K562 (cell line): Measurements from ENCODE around the gene CMIP. TPM values are rescaled to one million over a fixed set of nuclear protein-coding genes. Genes with fewer than 3 reads are reported as not detected.

Source experiments
- ATF1 ChIP-seq, 2 experiments: fragments of 450-650 bp in 1 of 2; IDR thresholded peaks; 2 replicates each; pipeline ENCODE4 v1.6.1; 2016; ENCODE audit warnings: missing compliant biosample characterization in 1 of 2, missing genetic modification characterization in 1 of 2
- BMI1 ChIP-seq: fragments of 150-350 bp; IDR thresholded peaks from 2 replicates; pipeline ENCODE4 v1.6.1; 2014; ENCODE audit warnings: low read length
- BRD4 ChIP-seq: fragments of 200-600 bp; sonication (generic); IDR thresholded peaks from 2 replicates; pipeline ENCODE4 v1.6.1; 2017; ENCODE audit warnings: inconsistent platforms
- BRD9 ChIP-seq: fragments of 450-650 bp; IDR thresholded peaks from 2 replicates; pipeline ENCODE4 v1.6.1; 2018; ENCODE audit warnings: low read depth; ENCODE audit not compliant: partially characterized antibody
- DDX20 ChIP-seq: fragments of 450-650 bp; IDR thresholded peaks from 2 replicates; pipeline ENCODE4 v1.6.1; 2016; ENCODE audit warnings: missing genetic modification characterization, low read depth, mild to moderate bottlenecking, missing compliant biosample characterization, moderate library complexity
- KLF1 ChIP-seq: fragments of 450-650 bp; IDR thresholded peaks from 2 replicates; pipeline ENCODE4 v1.6.1; 2016; ENCODE audit warnings: missing genetic modification characterization, missing compliant biosample characterization
- NRF1 ChIP-seq, 2 experiments: fragments of 450-650 bp; IDR thresholded peaks in 1 of 2; conservative IDR thresholded peaks in 1 of 2; 2 replicates each; pipeline ENCODE4 v1.6.1; 2014; ENCODE audit warnings: mild to moderate bottlenecking in 2 of 2
- SMARCE1 ChIP-seq: fragments of 450-650 bp; IDR thresholded peaks from 2 replicates; pipeline ENCODE4 v1.7.1; 2016; ENCODE audit warnings: mild to moderate bottlenecking
- SP2 ChIP-seq: IDR thresholded peaks from 2 replicates; pipeline ENCODE4 v1.6.1; 2011; ENCODE audit warnings: mild to moderate bottlenecking, low read depth, low read length, moderate library complexity; ENCODE audit not compliant: poor library complexity, severe bottlenecking; ENCODE audit errors: extremely low read depth
- SPI1 ChIP-seq: IDR thresholded peaks from 2 replicates; pipeline ENCODE4 v1.6.1; 2011; ENCODE audit warnings: low read depth, low read length, control low read depth, borderline replicate concordance
- TARDBP ChIP-seq: fragments of 450-650 bp; IDR thresholded peaks from 2 replicates; pipeline ENCODE4 v1.6.1; 2016
- TEAD1 ChIP-seq, 2 experiments: fragments of 450-650 bp in 1 of 2; sonication (generic) in 1 of 2; formaldehyde crosslinking; IDR thresholded peaks; 2 replicates each; pipeline versions ENCODE4 v1.4.0 to v1.8.0; 2020 to 2022; ENCODE audit warnings: mild to moderate bottlenecking in 2 of 2, missing genetic modification reagents in 1 of 2
- THRAP3 ChIP-seq: fragments of 450-650 bp; IDR thresholded peaks from 2 replicates; pipeline ENCODE4 v1.6.1; 2016; ENCODE audit warnings: mild to moderate bottlenecking, inconsistent platforms, borderline replicate concordance
- ZNF124 ChIP-seq: sonication (generic); formaldehyde crosslinking; IDR thresholded peaks from 2 replicates; pipeline ENCODE4 v1.8.1; 2022; ENCODE audit warnings: missing genetic modification reagents
- ZNF239 ChIP-seq: fragments of 250-450 bp; sonication (Bioruptor Pico); IDR thresholded peaks from 2 replicates; pipeline ENCODE4 v1.4.0; 2020; ENCODE audit warnings: mild to moderate bottlenecking
- ZNF766 ChIP-seq: fragments of 200-800 bp; sonication (Bioruptor generic); conservative IDR thresholded peaks from 2 replicates; pipeline ENCODE4 v1.6.1; 2016; ENCODE audit warnings: missing genetic modification characterization, missing compliant biosample characterization
- ZNF77 ChIP-seq: fragments of 250-450 bp; sonication (Bioruptor Pico); IDR thresholded peaks from 2 replicates; pipeline ENCODE4 v1.5.0; 2020
- polyA plus RNA-seq, 8 experiments: library from polyadenylated mRNA; depleted of rRNA in 4 of 8; stranded (reverse) in 5 of 8; unstranded in 3 of 8; fragments of >200 nt; fragmentation: Nextera tagmentation in 2 of 8; fragmentation: Illumina TruSeq in 1 of 8; extraction: Ambion mirVana in 2 of 8; extraction: Trizol in 1 of 8; gene quantifications; 2 replicates each; pipeline versions ENCODE4 v1.2.1 to v1.2.3, GENCODE V29; 2011 to 2014; ENCODE audit warnings: inconsistent platforms in 1 of 8, missing spikeins in 1 of 8
- total RNA-seq, 7 experiments: library from RNA; depleted of rRNA in 6 of 7; stranded (reverse); fragments of >200 nt in 6 of 7; fragmentation: Illumina TruSeq in 2 of 7; extraction: Trizol in 2 of 7; gene quantifications; 2 replicates each; pipeline versions ENCODE4 v1.2.1 to v1.2.3, GENCODE V29; 2011 to 2021; ENCODE audit warnings: low replicate concordance in 1 of 7
- TF ChIP-seq, protein P1 (sequence below): fragments of 250-450 bp; sonication (Bioruptor Pico); IDR thresholded peaks from 2 replicates; pipeline ENCODE4 v1.8.0; 2022; ENCODE audit warnings: inconsistent platforms
- TF ChIP-seq, protein P2 (sequence below), 3 experiments: IDR thresholded peaks in 2 of 3; conservative IDR thresholded peaks in 1 of 3; 2 replicates each; pipeline ENCODE4 v1.5.1; 2011 to 2012; ENCODE audit warnings: low read length in 3 of 3, mild to moderate bottlenecking in 3 of 3, control low read depth in 2 of 3, improper control_type of control experiment in 1 of 3, inconsistent platforms in 1 of 3, low read depth in 1 of 3, mixed read lengths in 1 of 3, moderate library complexity in 1 of 3; ENCODE audit not compliant: insufficient read depth in 2 of 3
- TF ChIP-seq, protein P3 (sequence below): fragments of 250-450 bp; sonication (Bioruptor Pico); IDR thresholded peaks from 2 replicates; pipeline ENCODE4 v1.5.0; 2020; ENCODE audit warnings: mild to moderate bottlenecking
- TF ChIP-seq, protein P4 (sequence below): fragments of 450-650 bp; formaldehyde crosslinking; IDR thresholded peaks from 2 replicates; pipeline ENCODE4 v1.4.0; 2020; ENCODE audit warnings: mild to moderate bottlenecking, moderate library complexity
- TF ChIP-seq, protein P5 (sequence below): fragments of 250-450 bp; sonication (Bioruptor Pico); IDR thresholded peaks from 2 replicates; pipeline ENCODE4 v1.9.0; 2021; ENCODE audit warnings: mild to moderate bottlenecking

Gene CMIP
- total and polyA plus RNA-seq, 9 of the 15 experiments (the other 6 are each of a cell fraction or from before 2014, with no cell fraction given), result 0.94 to 82.5 (median 10.3) TPM

DNA sequence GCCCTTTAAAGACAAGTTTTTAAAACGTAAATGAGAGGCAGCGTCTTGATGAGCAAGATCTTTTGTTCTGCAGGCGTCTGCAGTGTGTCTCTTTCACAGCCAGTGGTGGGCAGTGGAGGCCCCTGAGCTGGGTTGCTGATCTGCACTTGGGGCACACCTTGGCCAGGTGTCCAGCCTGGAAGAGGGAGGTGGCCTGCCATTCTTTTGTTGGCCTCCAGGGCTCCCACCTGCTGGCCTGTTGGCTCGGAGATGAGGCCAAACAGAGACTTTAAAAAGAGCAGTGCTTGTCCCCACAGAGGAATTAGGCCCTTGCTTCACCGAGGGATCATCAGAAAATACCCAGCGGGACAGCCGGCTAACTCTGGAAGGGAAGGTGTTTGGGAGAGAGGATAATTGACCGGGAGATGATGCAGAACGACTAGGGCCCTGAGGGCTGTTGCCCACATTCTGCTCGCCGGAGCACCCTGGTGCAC, 188.6 kb downstream of the CMIP start (continued):
- TF ChIP-seq, protein P1, sequence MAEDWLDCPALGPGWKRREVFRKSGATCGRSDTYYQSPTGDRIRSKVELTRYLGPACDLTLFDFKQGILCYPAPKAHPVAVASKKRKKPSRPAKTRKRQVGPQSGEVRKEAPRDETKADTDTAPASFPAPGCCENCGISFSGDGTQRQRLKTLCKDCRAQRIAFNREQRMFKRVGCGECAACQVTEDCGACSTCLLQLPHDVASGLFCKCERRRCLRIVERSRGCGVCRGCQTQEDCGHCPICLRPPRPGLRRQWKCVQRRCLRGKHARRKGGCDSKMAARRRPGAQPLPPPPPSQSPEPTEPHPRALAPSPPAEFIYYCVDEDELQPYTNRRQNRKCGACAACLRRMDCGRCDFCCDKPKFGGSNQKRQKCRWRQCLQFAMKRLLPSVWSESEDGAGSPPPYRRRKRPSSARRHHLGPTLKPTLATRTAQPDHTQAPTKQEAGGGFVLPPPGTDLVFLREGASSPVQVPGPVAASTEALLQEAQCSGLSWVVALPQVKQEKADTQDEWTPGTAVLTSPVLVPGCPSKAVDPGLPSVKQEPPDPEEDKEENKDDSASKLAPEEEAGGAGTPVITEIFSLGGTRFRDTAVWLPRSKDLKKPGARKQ (CRISPR knock-in tag), result no peak
- no peak for TF ChIP-seq DDX20 (tag)
- TF ChIP-seq ZNF239 (CRISPR knock-in tag), result no peak
- no peak for TF ChIP-seq SPI1
- 0 out of 4 replicates have a peak, but pooled peaks of 1 of the 2 experiments have one; percentile 40 for TF ChIP-seq TEAD1 (CRISPR knock-in tag; IDR thresholded peaks at IDR 0.05)
- TF ChIP-seq ZNF124 (CRISPR knock-in tag), result no peak
- TF ChIP-seq ZNF766 (CRISPR knock-in tag), result no peak
- no peak for TF ChIP-seq TARDBP
- TF ChIP-seq, protein P2, sequence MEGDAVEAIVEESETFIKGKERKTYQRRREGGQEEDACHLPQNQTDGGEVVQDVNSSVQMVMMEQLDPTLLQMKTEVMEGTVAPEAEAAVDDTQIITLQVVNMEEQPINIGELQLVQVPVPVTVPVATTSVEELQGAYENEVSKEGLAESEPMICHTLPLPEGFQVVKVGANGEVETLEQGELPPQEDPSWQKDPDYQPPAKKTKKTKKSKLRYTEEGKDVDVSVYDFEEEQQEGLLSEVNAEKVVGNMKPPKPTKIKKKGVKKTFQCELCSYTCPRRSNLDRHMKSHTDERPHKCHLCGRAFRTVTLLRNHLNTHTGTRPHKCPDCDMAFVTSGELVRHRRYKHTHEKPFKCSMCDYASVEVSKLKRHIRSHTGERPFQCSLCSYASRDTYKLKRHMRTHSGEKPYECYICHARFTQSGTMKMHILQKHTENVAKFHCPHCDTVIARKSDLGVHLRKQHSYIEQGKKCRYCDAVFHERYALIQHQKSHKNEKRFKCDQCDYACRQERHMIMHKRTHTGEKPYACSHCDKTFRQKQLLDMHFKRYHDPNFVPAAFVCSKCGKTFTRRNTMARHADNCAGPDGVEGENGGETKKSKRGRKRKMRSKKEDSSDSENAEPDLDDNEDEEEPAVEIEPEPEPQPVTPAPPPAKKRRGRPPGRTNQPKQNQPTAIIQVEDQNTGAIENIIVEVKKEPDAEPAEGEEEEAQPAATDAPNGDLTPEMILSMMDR (IDR thresholded peaks at IDR 0.05 in 2 of 3, conservative IDR thresholded peaks at IDR 0.05 in 1 of 3; ENCODE audit: insufficient read depth in 2 of 3, low read depth in 1 of 3, low read length in 3 of 3), result peak; percentile 25 to 49 (median 38); a peak in 4 of 6 replicates
- TF ChIP-seq SP2, result no peak
- no peak for TF ChIP-seq BRD4
- TF ChIP-seq KLF1 (tag), result no peak
- TF ChIP-seq BRD9, result no peak
- no peak for TF ChIP-seq ZNF77 (CRISPR knock-in tag)
- no peak for TF ChIP-seq SMARCE1
- TF ChIP-seq, protein P3, sequence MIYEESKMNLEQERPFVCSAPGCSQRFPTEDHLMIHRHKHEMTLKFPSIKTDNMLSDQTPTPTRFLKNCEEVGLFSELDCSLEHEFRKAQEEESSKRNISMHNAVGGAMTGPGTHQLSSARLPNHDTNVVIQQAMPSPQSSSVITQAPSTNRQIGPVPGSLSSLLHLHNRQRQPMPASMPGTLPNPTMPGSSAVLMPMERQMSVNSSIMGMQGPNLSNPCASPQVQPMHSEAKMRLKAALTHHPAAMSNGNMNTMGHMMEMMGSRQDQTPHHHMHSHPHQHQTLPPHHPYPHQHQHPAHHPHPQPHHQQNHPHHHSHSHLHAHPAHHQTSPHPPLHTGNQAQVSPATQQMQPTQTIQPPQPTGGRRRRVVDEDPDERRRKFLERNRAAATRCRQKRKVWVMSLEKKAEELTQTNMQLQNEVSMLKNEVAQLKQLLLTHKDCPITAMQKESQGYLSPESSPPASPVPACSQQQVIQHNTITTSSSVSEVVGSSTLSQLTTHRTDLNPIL (CRISPR knock-in tag), result no peak
- no peak for TF ChIP-seq THRAP3
- TF ChIP-seq ATF1 (CRISPR knock-in tag; IDR thresholded peaks at IDR 0.05), result no peak
- TF ChIP-seq ATF1 (tag; IDR thresholded peaks at IDR 0.05), result no peak
- TF ChIP-seq, protein P4, sequence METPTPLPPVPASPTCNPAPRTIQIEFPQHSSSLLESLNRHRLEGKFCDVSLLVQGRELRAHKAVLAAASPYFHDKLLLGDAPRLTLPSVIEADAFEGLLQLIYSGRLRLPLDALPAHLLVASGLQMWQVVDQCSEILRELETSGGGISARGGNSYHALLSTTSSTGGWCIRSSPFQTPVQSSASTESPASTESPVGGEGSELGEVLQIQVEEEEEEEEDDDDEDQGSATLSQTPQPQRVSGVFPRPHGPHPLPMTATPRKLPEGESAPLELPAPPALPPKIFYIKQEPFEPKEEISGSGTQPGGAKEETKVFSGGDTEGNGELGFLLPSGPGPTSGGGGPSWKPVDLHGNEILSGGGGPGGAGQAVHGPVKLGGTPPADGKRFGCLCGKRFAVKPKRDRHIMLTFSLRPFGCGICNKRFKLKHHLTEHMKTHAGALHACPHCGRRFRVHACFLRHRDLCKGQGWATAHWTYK (CRISPR knock-in tag), result no peak
- no peak for TF ChIP-seq BMI1
- TF ChIP-seq, protein P5, sequence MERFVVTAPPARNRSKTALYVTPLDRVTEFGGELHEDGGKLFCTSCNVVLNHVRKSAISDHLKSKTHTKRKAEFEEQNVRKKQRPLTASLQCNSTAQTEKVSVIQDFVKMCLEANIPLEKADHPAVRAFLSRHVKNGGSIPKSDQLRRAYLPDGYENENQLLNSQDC (CRISPR knock-in tag), result no peak
- no peak; a peak in 3 of 4 replicates for TF ChIP-seq NRF1 (conservative IDR thresholded peaks at IDR 0.05 in 1 of 2, IDR thresholded peaks at IDR 0.05 in 1 of 2)
